DOHH2 (cell line): Measurements from ENCODE around the gene KLHDC8B.

Experiments
- CTCF ChIP-seq: fragments of 200-600 bp; sonication (generic); IDR thresholded peaks from one replicate; pipeline ENCODE4 v1.5.1; 2014; ENCODE audit warnings: antibody characterized with exemption, mild to moderate bottlenecking, low read depth, low read length; ENCODE audit not compliant: poor library complexity, severe bottlenecking
- EZH2phosphoT487 ChIP-seq: fragments of 200-600 bp; sonication (generic); IDR thresholded peaks from 2 replicates; pipeline ENCODE4 v1.6.1; 2017; ENCODE audit warnings: borderline replicate concordance, mild to moderate bottlenecking, antibody characterized with exemption, low read length, moderate library complexity, mixed read lengths

GRCh38 chr3:49222002-49222401 is 50.6 kb downstream of the KLHDC8B start:
- TF ChIP-seq CTCF (no peak), EZH2phosphoT487 (no peak)
